T47D (cell line): ENCODE data around the gene MAP3K1.

ENCODE experiments used
- DNase-seq, 2 experiments: peaks; one replicate each; pipeline versions ENCODE4 v3.0.0 to v3.0.0-alpha.2; 2011 to 2012; ENCODE audit warnings: low read depth in 1 of 2, low spot score in 1 of 2
- JUND ChIP-seq: IDR thresholded peaks from 2 replicates; pipeline ENCODE4 v1.6.1; 2012; ENCODE audit warnings: low read depth
- in situ Hi-C: cut with HindIII; loops from 2 replicates; pipeline ENCODE4 v1.10.0; 2016; ENCODE audit warnings: low sequenced_read_pairs, low pct_unique_long_range_greater_than_20kb

The MAP3K1 gene

DNA sequence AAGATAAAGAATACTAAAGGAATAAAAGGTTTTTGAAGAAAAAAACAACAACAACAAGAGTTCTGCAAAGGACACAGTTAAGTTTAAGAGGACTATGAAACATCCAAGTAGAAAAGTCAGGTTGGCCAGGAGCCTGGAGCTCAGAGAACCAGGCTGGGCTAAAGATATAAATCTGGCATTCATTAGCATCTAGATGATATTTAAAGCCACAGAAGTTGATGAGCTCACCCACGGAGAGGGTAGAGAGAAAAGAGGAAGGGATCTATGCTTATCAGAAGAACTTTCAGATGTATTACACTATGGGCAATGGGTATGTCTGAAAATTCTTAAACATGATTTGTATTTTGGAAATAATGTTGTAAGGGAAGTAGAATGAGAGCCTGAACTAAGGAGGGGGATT lies 126.6 kb downstream of the MAP3K1 start:
- DNase-seq: no peak
- no peak for TF ChIP-seq JUND
- in situ Hi-C loops: no loop called here
